Measurements from ENCODE around the gene WIF1. TPM values are rescaled to one million over a fixed set of nuclear protein-coding genes. Genes with fewer than 3 reads are reported as not detected.

WIF1 gene
- total and polyA plus RNA-seq, 8 donors, result 0.10 to 11.1 (median 3.6) TPM; not detected in 3

GRCh38 chr12:65152012-65152411 lies 30.9 kb upstream of the WIF1 start:
- no peaks in the 10 kb centered on the region for H3K36me3 ChIP-seq
- no peaks in the 10 kb centered on the region for H3K9me3 ChIP-seq
- TF ChIP-seq POLR2A (IDR thresholded peaks at IDR 0.05) (no peak), POLR2AphosphoS5 (IDR thresholded peaks at IDR 0.05) (no peak), EP300 (IDR thresholded peaks at IDR 0.05) (no peak)
- TF ChIP-seq, protein P1, sequence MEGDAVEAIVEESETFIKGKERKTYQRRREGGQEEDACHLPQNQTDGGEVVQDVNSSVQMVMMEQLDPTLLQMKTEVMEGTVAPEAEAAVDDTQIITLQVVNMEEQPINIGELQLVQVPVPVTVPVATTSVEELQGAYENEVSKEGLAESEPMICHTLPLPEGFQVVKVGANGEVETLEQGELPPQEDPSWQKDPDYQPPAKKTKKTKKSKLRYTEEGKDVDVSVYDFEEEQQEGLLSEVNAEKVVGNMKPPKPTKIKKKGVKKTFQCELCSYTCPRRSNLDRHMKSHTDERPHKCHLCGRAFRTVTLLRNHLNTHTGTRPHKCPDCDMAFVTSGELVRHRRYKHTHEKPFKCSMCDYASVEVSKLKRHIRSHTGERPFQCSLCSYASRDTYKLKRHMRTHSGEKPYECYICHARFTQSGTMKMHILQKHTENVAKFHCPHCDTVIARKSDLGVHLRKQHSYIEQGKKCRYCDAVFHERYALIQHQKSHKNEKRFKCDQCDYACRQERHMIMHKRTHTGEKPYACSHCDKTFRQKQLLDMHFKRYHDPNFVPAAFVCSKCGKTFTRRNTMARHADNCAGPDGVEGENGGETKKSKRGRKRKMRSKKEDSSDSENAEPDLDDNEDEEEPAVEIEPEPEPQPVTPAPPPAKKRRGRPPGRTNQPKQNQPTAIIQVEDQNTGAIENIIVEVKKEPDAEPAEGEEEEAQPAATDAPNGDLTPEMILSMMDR (IDR thresholded peaks at IDR 0.05), result no peak
- H3K4me1 ChIP-seq, result no peaks in the 10 kb centered on the region
- DNase-seq, result no peak
- H3K27ac ChIP-seq, result no peak overlapping the region
- H3K4me3 ChIP-seq, result no peak overlapping the region
- no peaks in the 10 kb centered on the region for H3K27me3 ChIP-seq
- intact Hi-C loops (cut with DNase I; ENCODE audit: low total_unique reads), result no loop called here

GRCh38 chr12:65147312-65147905 lies 26.3 kb upstream of the WIF1 start:
- peak in 1 of 2 donors; percentile 41 for DNase-seq
- Histone ChIP-seq H3K27ac (no peak overlapping the region), H3K4me3 (no peak overlapping the region), H3K4me1 (no peaks in the 10 kb centered on the region), H3K36me3 (no peaks in the 10 kb centered on the region), H3K9me3 (no peaks in the 10 kb centered on the region), H3K27me3 (peaks cover 0 to 6% (median 0%) of the 10 kb centered on the region in 3 donors)
- WGBS, 5 donors, result 76 to 94% (median 86%) methylated on average over 2 of the region's 2 CpGs
- TF ChIP-seq POLR2AphosphoS5 (IDR thresholded peaks at IDR 0.05) (no peak), EP300 (IDR thresholded peaks at IDR 0.05) (no peak), POLR2A (IDR thresholded peaks at IDR 0.05) (no peak)
- TF ChIP-seq, protein P1 (IDR thresholded peaks at IDR 0.05), result no peak
- intact Hi-C loops (cut with DNase I; ENCODE audit: low total_unique reads), result no loop called here

GRCh38 chr12:65140738-65141137 lies 19.6 kb upstream of the WIF1 start:
- DNase-seq, result no peak
- intact Hi-C loops (cut with DNase I; ENCODE audit: low total_unique reads), result no loop called here
- Histone ChIP-seq H3K36me3 (no peaks in the 10 kb centered on the region), H3K27ac (no peak overlapping the region), H3K4me3 (no peak overlapping the region), H3K9me3 (peaks cover 0 to 5% (median 2%) of the 10 kb centered on the region in 4 donors), H3K4me1 (no peaks in the 10 kb centered on the region), H3K27me3 (peaks cover 0 to 6% (median 0%) of the 10 kb centered on the region in 3 donors)
- WGBS, 5 donors, result 62 to 93% (median 85%) methylated on average over 1 of the region's 1 CpG
- TF ChIP-seq, protein P1 (IDR thresholded peaks at IDR 0.05), result no peak
- no peak for TF ChIP-seq EP300 (IDR thresholded peaks at IDR 0.05)
- no peak for TF ChIP-seq POLR2A (IDR thresholded peaks at IDR 0.05)
- no peak for TF ChIP-seq POLR2AphosphoS5 (IDR thresholded peaks at IDR 0.05)

GRCh38 chr12:65139389-65139788 lies 18.3 kb upstream of the WIF1 start:
- H3K9me3 ChIP-seq, result peaks cover 0 to 8% (median 4%) of the 10 kb centered on the region in 4 donors
- no peak overlapping the region for H3K4me3 ChIP-seq
- peaks cover 0 to 6% (median 0%) of the 10 kb centered on the region in 3 donors for H3K27me3 ChIP-seq
- TF ChIP-seq, protein P1 (IDR thresholded peaks at IDR 0.05), result no peak
- TF ChIP-seq EP300 (IDR thresholded peaks at IDR 0.05) (no peak), POLR2A (IDR thresholded peaks at IDR 0.05) (no peak), POLR2AphosphoS5 (IDR thresholded peaks at IDR 0.05) (no peak)
- intact Hi-C loops (cut with DNase I; ENCODE audit: low total_unique reads), result no loop called here
- no peak overlapping the region for H3K27ac ChIP-seq
- no peaks in the 10 kb centered on the region for H3K4me1 ChIP-seq
- WGBS, 5 donors, result 17 to 31% (median 19%) methylated on average over 1 of the region's 1 CpG
- H3K36me3 ChIP-seq, result no peaks in the 10 kb centered on the region
- no peak for DNase-seq

Measured in stomach (tissue), 9 donors.